ENCODE measurements around the gene IPCEF1.

DNA sequence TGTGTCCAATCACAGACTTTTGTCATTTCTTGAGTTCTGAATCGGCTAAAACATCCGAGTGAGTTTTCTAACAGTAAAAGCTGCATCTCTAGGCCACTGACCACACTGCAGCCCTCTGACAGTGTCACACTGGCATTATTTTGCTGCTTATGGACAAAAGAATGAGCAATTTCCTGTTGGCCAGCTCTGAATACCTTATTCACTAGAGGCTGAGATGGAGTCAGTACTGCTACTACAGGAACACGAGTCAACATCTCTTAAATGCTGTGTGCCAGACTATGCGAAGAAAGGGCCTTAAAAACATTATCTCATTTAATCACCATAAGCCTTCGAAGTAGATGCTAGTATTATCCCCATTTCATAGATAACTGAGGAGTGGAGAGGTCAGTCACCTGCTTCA is 42.5 kb upstream of the IPCEF1 start:
- TF ChIP-seq, protein P1, sequence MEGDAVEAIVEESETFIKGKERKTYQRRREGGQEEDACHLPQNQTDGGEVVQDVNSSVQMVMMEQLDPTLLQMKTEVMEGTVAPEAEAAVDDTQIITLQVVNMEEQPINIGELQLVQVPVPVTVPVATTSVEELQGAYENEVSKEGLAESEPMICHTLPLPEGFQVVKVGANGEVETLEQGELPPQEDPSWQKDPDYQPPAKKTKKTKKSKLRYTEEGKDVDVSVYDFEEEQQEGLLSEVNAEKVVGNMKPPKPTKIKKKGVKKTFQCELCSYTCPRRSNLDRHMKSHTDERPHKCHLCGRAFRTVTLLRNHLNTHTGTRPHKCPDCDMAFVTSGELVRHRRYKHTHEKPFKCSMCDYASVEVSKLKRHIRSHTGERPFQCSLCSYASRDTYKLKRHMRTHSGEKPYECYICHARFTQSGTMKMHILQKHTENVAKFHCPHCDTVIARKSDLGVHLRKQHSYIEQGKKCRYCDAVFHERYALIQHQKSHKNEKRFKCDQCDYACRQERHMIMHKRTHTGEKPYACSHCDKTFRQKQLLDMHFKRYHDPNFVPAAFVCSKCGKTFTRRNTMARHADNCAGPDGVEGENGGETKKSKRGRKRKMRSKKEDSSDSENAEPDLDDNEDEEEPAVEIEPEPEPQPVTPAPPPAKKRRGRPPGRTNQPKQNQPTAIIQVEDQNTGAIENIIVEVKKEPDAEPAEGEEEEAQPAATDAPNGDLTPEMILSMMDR (IDR thresholded peaks at IDR 0.05), result no peak
- no peak for TF ChIP-seq POLR2A (IDR thresholded peaks at IDR 0.05)

Data from thyroid gland (tissue), 4 donors.